Caco-2 (cell line): ENCODE data around the gene DCP1B. TPM values are rescaled to one million over a fixed set of nuclear protein-coding genes. Genes with fewer than 3 reads are reported as not detected.
A peak's percentile ranks its signal among the peaks of the same experiment; 100 is the strongest.

Experiments used
- BruUV-seq: library from RNA; stranded (reverse); fragments of 400-500 nt; replicated peaks from 2 replicates; lab custom pipeline; 2021; lab: Mats Ljungman, UMichigan
- CTCF ChIA-PET: fragments of 300-600 bp; sonication (Branson Sonifier 250); formaldehyde crosslinking; loops from one replicate; lab custom pipeline; 2022; ENCODE audit warnings: antibody characterized with exemption; lab: Charles Lee
- POLR2A ChIA-PET: fragments of 300-600 bp; sonication (Branson Sonifier 250); formaldehyde crosslinking; loops from one replicate; lab custom pipeline; 2022; ENCODE audit warnings: antibody characterized with exemption; lab: Charles Lee
- DNase-seq, 2 experiments: peaks; one replicate each; pipeline versions ENCODE4 v3.0.0 to v3.0.0-alpha.2; 2020 to 2022
- H3K27me3 ChIP-seq: replicated peaks from 2 replicates; pipeline ENCODE4 v1.6.0; 2011; ENCODE audit warnings: low read length; ENCODE audit not compliant: control insufficient read depth, insufficient read depth
- H3K36me3 ChIP-seq: 2 replicates; pipeline ENCODE4 v1.5.1; 2011; ENCODE audit warnings: low read length; ENCODE audit not compliant: control insufficient read depth, insufficient read depth
- H3K4me1 ChIP-seq: fragments of 250-450 bp; sonication (Bioruptor Pico); 2 replicates; pipeline ENCODE4 v1.5.1; 2020; ENCODE audit warnings: mild to moderate bottlenecking
- H3K4me3 ChIP-seq: 2 replicates; pipeline ENCODE4 v1.5.1; 2011; ENCODE audit warnings: low read depth, mild to moderate bottlenecking, control low read depth, low read length
- H3K9me3 ChIP-seq: fragments of 250-450 bp; sonication (Bioruptor Pico); 2 replicates; pipeline ENCODE4 v1.5.1; 2020; ENCODE audit warnings: mild to moderate bottlenecking, moderate library complexity
- H3K27ac Mint-ChIP-seq: one replicate; pipeline ENCODE4 v1.8.0; 2022; ENCODE audit warnings: mixed read lengths; ENCODE audit not compliant: unreplicated experiment
- H3K27me3 Mint-ChIP-seq: one replicate; pipeline ENCODE4 v1.8.0; 2022; ENCODE audit warnings: mixed read lengths; ENCODE audit not compliant: insufficient read depth, unreplicated experiment
- H3K36me3 Mint-ChIP-seq: one replicate; pipeline ENCODE4 v1.8.0; 2022; ENCODE audit warnings: mild to moderate bottlenecking, mixed read lengths; ENCODE audit not compliant: insufficient read depth, unreplicated experiment
- H3K4me1 Mint-ChIP-seq: one replicate; pipeline ENCODE4 v1.8.0; 2022; ENCODE audit warnings: low read depth, mixed read lengths; ENCODE audit not compliant: unreplicated experiment
- H3K4me3 Mint-ChIP-seq: one replicate; pipeline ENCODE4 v1.8.0; 2022; ENCODE audit warnings: mild to moderate bottlenecking, moderate library complexity, mixed read lengths; ENCODE audit not compliant: unreplicated experiment
- H3K9me3 Mint-ChIP-seq: one replicate; pipeline ENCODE4 v1.8.0; 2022; ENCODE audit warnings: mixed read lengths; ENCODE audit not compliant: unreplicated experiment
- intact Hi-C: fragments of 100-400 bp; cut with micrococcal nuclease; formaldehyde crosslinking; loops from one replicate; pipeline ENCODE4 v1.10.0; 2022; ENCODE audit not compliant: unreplicated experiment
- total RNA-seq: library from RNA; stranded (reverse); gene quantifications from 2 replicates; pipeline ENCODE4 v1.2.3, GENCODE V29; 2022
- TF ChIP-seq, protein P1 (sequence below), 2 experiments: fragments of 200-600 bp in 1 of 2; IDR thresholded peaks; 1 replicate in 1 of 2; 2 replicates in 1 of 2; pipeline versions ENCODE4 v1.5.1 to v1.8.0; 2011 to 2022; ENCODE audit warnings: antibody characterized with exemption in 1 of 2, control low read depth in 1 of 2, inconsistent platforms in 1 of 2, low read depth in 1 of 2, low read length in 1 of 2, mild to moderate bottlenecking in 1 of 2, moderate library complexity in 1 of 2; ENCODE audit not compliant: insufficient read depth in 1 of 2, severe bottlenecking in 1 of 2, unreplicated experiment in 1 of 2

Gene DCP1B
- total RNA-seq, 1 experiment from 2014 or later, result 8.2 TPM

- BruUV-seq, result no TSS peak
- no peaks in the 10 kb centered on the region for H3K36me3 ChIP-seq
- intact Hi-C loops, result no loop called here
- CTCF ChIA-PET, result interaction anchor here (0.9 kb wide), 1 partner anchor 28 kb away, joined by 5 read pairs; no protein-coding TSS in a partner anchor
- POLR2A ChIA-PET, result no interaction called here
- Mint-ChIP-seq H3K36me3 (no peaks in the 10 kb centered on the region), H3K4me1 (no peaks in the 10 kb centered on the region), H3K4me3 (no peak overlapping the region), H3K27me3 (peaks cover 3% of the 10 kb centered on the region), H3K27ac (no peak overlapping the region), H3K9me3 (no peaks in the 10 kb centered on the region)
- no peaks in the 10 kb centered on the region for H3K4me1 ChIP-seq
- peak in 1 of 2 experiments; percentile 31 for DNase-seq
- no peak overlapping the region for H3K4me3 ChIP-seq
- H3K9me3 ChIP-seq, result no peaks in the 10 kb centered on the region
- no peaks in the 10 kb centered on the region for H3K27me3 ChIP-seq
- TF ChIP-seq, protein P1, sequence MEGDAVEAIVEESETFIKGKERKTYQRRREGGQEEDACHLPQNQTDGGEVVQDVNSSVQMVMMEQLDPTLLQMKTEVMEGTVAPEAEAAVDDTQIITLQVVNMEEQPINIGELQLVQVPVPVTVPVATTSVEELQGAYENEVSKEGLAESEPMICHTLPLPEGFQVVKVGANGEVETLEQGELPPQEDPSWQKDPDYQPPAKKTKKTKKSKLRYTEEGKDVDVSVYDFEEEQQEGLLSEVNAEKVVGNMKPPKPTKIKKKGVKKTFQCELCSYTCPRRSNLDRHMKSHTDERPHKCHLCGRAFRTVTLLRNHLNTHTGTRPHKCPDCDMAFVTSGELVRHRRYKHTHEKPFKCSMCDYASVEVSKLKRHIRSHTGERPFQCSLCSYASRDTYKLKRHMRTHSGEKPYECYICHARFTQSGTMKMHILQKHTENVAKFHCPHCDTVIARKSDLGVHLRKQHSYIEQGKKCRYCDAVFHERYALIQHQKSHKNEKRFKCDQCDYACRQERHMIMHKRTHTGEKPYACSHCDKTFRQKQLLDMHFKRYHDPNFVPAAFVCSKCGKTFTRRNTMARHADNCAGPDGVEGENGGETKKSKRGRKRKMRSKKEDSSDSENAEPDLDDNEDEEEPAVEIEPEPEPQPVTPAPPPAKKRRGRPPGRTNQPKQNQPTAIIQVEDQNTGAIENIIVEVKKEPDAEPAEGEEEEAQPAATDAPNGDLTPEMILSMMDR (IDR thresholded peaks at IDR 0.05; ENCODE audit: insufficient read depth in 1 of 2, low read depth in 1 of 2, low read length in 1 of 2, severe bottlenecking in 1 of 2, unreplicated experiment in 1 of 2), result no peak
Observed at GRCh38 chr12:1911598-1912575, 92.4 kb downstream of the DCP1B start.

- H3K4me1 Mint-ChIP-seq, result no peaks in the 10 kb centered on the region
- Histone ChIP-seq H3K4me3 (no peak overlapping the region), H3K27me3 (no peaks in the 10 kb centered on the region), H3K4me1 (no peaks in the 10 kb centered on the region), H3K36me3 (no peaks in the 10 kb centered on the region), H3K9me3 (peaks cover 7% of the 10 kb centered on the region)
- intact Hi-C loops, result no loop called here
- no peaks in the 10 kb centered on the region for H3K27me3 Mint-ChIP-seq
- CTCF ChIA-PET, result interaction anchor here (0.9 kb wide), 1 partner anchor 29 kb away, joined by 5 read pairs; no protein-coding TSS in a partner anchor
- no peak for DNase-seq
- TF ChIP-seq, protein P1 (IDR thresholded peaks at IDR 0.05; ENCODE audit: insufficient read depth in 1 of 2, low read depth in 1 of 2, low read length in 1 of 2, severe bottlenecking in 1 of 2, unreplicated experiment in 1 of 2), result no peak
- no peaks in the 10 kb centered on the region for H3K9me3 Mint-ChIP-seq
- no TSS peak for BruUV-seq
- POLR2A ChIA-PET, result no interaction called here
- no peak overlapping the region for H3K4me3 Mint-ChIP-seq
- H3K27ac Mint-ChIP-seq, result no peak overlapping the region
- no peaks in the 10 kb centered on the region for H3K36me3 Mint-ChIP-seq
Observed at GRCh38 chr12:1910468-1910867, 93.8 kb downstream of the DCP1B start.

GRCh38 chr12:1908758-1909157 lies 95.5 kb downstream of the DCP1B start:
- no TSS peak for BruUV-seq
- POLR2A ChIA-PET, result no interaction called here
- Histone ChIP-seq H3K9me3 (peaks cover 20% of the 10 kb centered on the region), H3K4me1 (no peaks in the 10 kb centered on the region), H3K36me3 (no peaks in the 10 kb centered on the region), H3K4me3 (no peak overlapping the region), H3K27me3 (no peaks in the 10 kb centered on the region)
- Mint-ChIP-seq H3K36me3 (no peaks in the 10 kb centered on the region), H3K4me1 (no peaks in the 10 kb centered on the region), H3K4me3 (peak overlapping the region; percentile 35), H3K9me3 (peaks cover 11% of the 10 kb centered on the region), H3K27me3 (no peaks in the 10 kb centered on the region), H3K27ac (no peak overlapping the region)
- TF ChIP-seq, protein P1 (IDR thresholded peaks at IDR 0.05; ENCODE audit: insufficient read depth in 1 of 2, low read depth in 1 of 2, low read length in 1 of 2, severe bottlenecking in 1 of 2, unreplicated experiment in 1 of 2), result no peak
- intact Hi-C loops, result no loop called here
- peak in 1 of 2 experiments; percentile 33 for DNase-seq
- CTCF ChIA-PET, result no interaction called here
